HepG2 (cell line): Measurements from ENCODE around the gene TMEM270. TPM values are rescaled to one million over a fixed set of nuclear protein-coding genes. Genes with fewer than 3 reads are reported as not detected.

Experiments
- ARHGAP35 ChIP-seq: sonication (generic); formaldehyde crosslinking; IDR thresholded peaks from 2 replicates; pipeline ENCODE4 v1.9.0; 2022; ENCODE audit warnings: mild to moderate bottlenecking, inconsistent platforms, moderate library complexity, missing genetic modification reagents, borderline replicate concordance
- ATF5 ChIP-seq: sonication (generic); formaldehyde crosslinking; IDR thresholded peaks from 2 replicates; pipeline ENCODE4 v1.4.0; 2020; ENCODE audit warnings: mild to moderate bottlenecking, low read depth, missing genetic modification reagents
- BCL6 ChIP-seq: IDR thresholded peaks from 2 replicates; pipeline ENCODE4 v1.6.1; 2016; ENCODE audit warnings: missing genetic modification reagents, missing compliant biosample characterization
- CBX5 ChIP-seq: sonication (generic); formaldehyde crosslinking; IDR thresholded peaks from 2 replicates; pipeline ENCODE4 v1.4.0; 2020; ENCODE audit warnings: missing genetic modification reagents, borderline replicate concordance
- JUNB ChIP-seq: sonication (generic); formaldehyde crosslinking; IDR thresholded peaks from 2 replicates; pipeline ENCODE4 v1.8.0; 2022; ENCODE audit warnings: missing genetic modification reagents, mild to moderate bottlenecking, borderline replicate concordance
- NFYC ChIP-seq: IDR thresholded peaks from 2 replicates; pipeline ENCODE4 v1.6.1; 2016; ENCODE audit warnings: missing genetic modification reagents, missing compliant biosample characterization
- NR2F1 ChIP-seq, 2 experiments: fragments of 450-650 bp in 1 of 2; formaldehyde crosslinking in 1 of 2; IDR thresholded peaks; 2 replicates each; pipeline versions ENCODE4 v1.5.0 to v1.6.1; 2016 to 2020; ENCODE audit warnings: mild to moderate bottlenecking in 1 of 2, missing compliant biosample characterization in 1 of 2, missing genetic modification reagents in 1 of 2, moderate library complexity in 1 of 2
- PRDM4 ChIP-seq: sonication (generic); formaldehyde crosslinking; IDR thresholded peaks from 2 replicates; pipeline ENCODE4 v1.9.0; 2021; ENCODE audit warnings: missing genetic modification reagents, borderline replicate concordance
- RAD21 ChIP-seq: fragments of 450-650 bp; formaldehyde crosslinking; IDR thresholded peaks from 2 replicates; pipeline ENCODE4 v1.5.0; 2020; ENCODE audit warnings: mild to moderate bottlenecking
- SYNCRIP ChIP-seq: fragments of 200-400 bp; formaldehyde crosslinking; IDR thresholded peaks from 2 replicates; pipeline ENCODE4 v1.6.1; 2018; ENCODE audit warnings: mild to moderate bottlenecking, low read depth, low read length; ENCODE audit not compliant: insufficient read depth
- TFDP2 ChIP-seq: sonication (generic); formaldehyde crosslinking; IDR thresholded peaks from 2 replicates; pipeline ENCODE4 v1.4.0; 2020; ENCODE audit warnings: missing genetic modification reagents
- ZBTB39 ChIP-seq: sonication (generic); formaldehyde crosslinking; IDR thresholded peaks from 2 replicates; pipeline ENCODE4 v1.5.0; 2020; ENCODE audit warnings: missing genetic modification reagents
- ZNF224 ChIP-seq: sonication (generic); formaldehyde crosslinking; IDR thresholded peaks from 2 replicates; pipeline ENCODE4 v1.5.0; 2020; ENCODE audit warnings: mild to moderate bottlenecking, missing genetic modification reagents
- ZNF414 ChIP-seq: sonication (generic); formaldehyde crosslinking; IDR thresholded peaks from 2 replicates; pipeline ENCODE4 v1.5.0; 2020; ENCODE audit warnings: missing genetic modification reagents
- ZNF496 ChIP-seq: sonication (generic); formaldehyde crosslinking; IDR thresholded peaks from 2 replicates; pipeline ENCODE4 v1.8.1; 2023; ENCODE audit warnings: mild to moderate bottlenecking, moderate library complexity, missing genetic modification reagents; ENCODE audit not compliant: insufficient replicate concordance
- ZNF572 ChIP-seq: sonication (generic); formaldehyde crosslinking; IDR thresholded peaks from 2 replicates; pipeline ENCODE4 v1.5.1; 2020; ENCODE audit warnings: mild to moderate bottlenecking, missing genetic modification reagents
- ZNF615 ChIP-seq: sonication (generic); formaldehyde crosslinking; IDR thresholded peaks from 2 replicates; pipeline ENCODE4 v1.5.0; 2020; ENCODE audit warnings: mild to moderate bottlenecking, missing genetic modification reagents, borderline replicate concordance
- ZNF772 ChIP-seq: sonication (generic); formaldehyde crosslinking; IDR thresholded peaks from 2 replicates; pipeline ENCODE4 v1.5.0; 2020; ENCODE audit warnings: mild to moderate bottlenecking, missing genetic modification reagents
- ZNF784 ChIP-seq: sonication (generic); formaldehyde crosslinking; IDR thresholded peaks from 2 replicates; pipeline ENCODE4 v1.5.1; 2020; ENCODE audit warnings: missing genetic modification reagents, mild to moderate bottlenecking, borderline replicate concordance
- ZSCAN29 ChIP-seq: sonication (generic); formaldehyde crosslinking; conservative IDR thresholded peaks from 2 replicates; pipeline ENCODE4 v1.4.0; 2020; ENCODE audit warnings: mild to moderate bottlenecking, missing genetic modification reagents
- polyA plus RNA-seq, 8 experiments: library from polyadenylated mRNA; depleted of rRNA in 3 of 8; stranded (reverse) in 7 of 8; unstranded in 1 of 8; fragments of >200 nt; fragmentation: Illumina TruSeq in 4 of 8; extraction: Trizol in 4 of 8; gene quantifications; 2 replicates each; pipeline versions ENCODE4 v1.2.1 to v1.2.3, GENCODE V29; 2011 to 2016; ENCODE audit warnings: low read depth in 4 of 8, missing spikeins in 1 of 8, mixed read lengths in 1 of 8; ENCODE audit not compliant: insufficient read depth in 1 of 8
- total RNA-seq, 5 experiments: library from RNA; depleted of rRNA; stranded (reverse); fragments of >200 nt; fragmentation: Illumina TruSeq; extraction: Trizol; gene quantifications; 2 replicates each; pipeline ENCODE4 v1.2.3, GENCODE V29; 2016; ENCODE audit warnings: low read depth in 1 of 5

TMEM270 gene
- total and polyA plus RNA-seq, 2 of the 13 experiments (the other 11 are each of a cell fraction or from before 2014, with no cell fraction given) = not detected

GRCh38 chr7:73830681-73831583 lies 30.0 kb upstream of the TMEM270 start, which contains the start of gene CLDN4 (continued):
- TF ChIP-seq ZNF496 = no peak
- TF ChIP-seq ZBTB39 (CRISPR knock-in tag) = no peak
- TF ChIP-seq ZNF414 (CRISPR knock-in tag) = no peak
- TF ChIP-seq JUNB = no peak
- no peak for TF ChIP-seq ZSCAN29 (CRISPR knock-in tag)
- TF ChIP-seq ARHGAP35 (CRISPR knock-in tag) = no peak
- TF ChIP-seq ZNF772 (CRISPR knock-in tag) = no peak; the same call in 1 of the 2 replicates
- TF ChIP-seq SYNCRIP = no peak
- no peak; the same call in 1 of the 2 replicates for TF ChIP-seq NFYC (CRISPR knock-in tag)
- TF ChIP-seq ZNF224 = no peak
- TF ChIP-seq BCL6 = no peak
- no peak for TF ChIP-seq PRDM4 (CRISPR knock-in tag)
- no peak for TF ChIP-seq TFDP2 (CRISPR knock-in tag)
- TF ChIP-seq CBX5 = 0 out of 2 replicates have a peak, but pooled peaks have one; percentile 46
- no peak for TF ChIP-seq ATF5
- TF ChIP-seq RAD21 (CRISPR knock-in tag) = no peak
- no peak for TF ChIP-seq ZNF784
- TF ChIP-seq NR2F1 (CRISPR knock-in tag; IDR thresholded peaks at IDR 0.05) = no peak
- TF ChIP-seq ZNF615 = no peak
- no peak for TF ChIP-seq ZNF572 (CRISPR knock-in tag)
